Left lung (tissue), 10 donors: ENCODE results near the gene TICAM2. TPM values are rescaled to one million over a fixed set of nuclear protein-coding genes. Genes with fewer than 3 reads are reported as not detected.

Source experiments
- ATAC-seq: fragments of 200-7000 bp; cut with Tn5 transposase; one replicate; pipeline ENCODE4 v1.9.1; 2020; ENCODE audit warnings: moderate library complexity
- DNase-seq, 4 donors: peaks; one replicate each; pipeline ENCODE4 v3.0.0-alpha.2; 2013 to 2020
- H3K27ac ChIP-seq, 2 donors: fragments of 200-600 bp; sonication (generic) in 1 of 2; one replicate each; pipeline versions ENCODE4 v1.5.0 to v1.8.0; 2020 to 2021
- H3K27me3 ChIP-seq, 2 donors: fragments of 200-600 bp; sonication (generic) in 1 of 2; one replicate each; pipeline versions ENCODE4 v1.5.0 to v1.8.0; 2020 to 2021
- H3K36me3 ChIP-seq, 2 donors: fragments of 200-600 bp; sonication (generic) in 1 of 2; one replicate each; pipeline versions ENCODE4 v1.5.0 to v1.8.0; 2020 to 2021
- H3K4me1 ChIP-seq, 2 donors: fragments of 200-600 bp; one replicate each; pipeline ENCODE4 v1.8.0; 2021
- H3K4me3 ChIP-seq, 2 donors: fragments of 200-600 bp; sonication (generic) in 1 of 2; one replicate each; pipeline versions ENCODE4 v1.5.0 to v1.8.0; 2020 to 2021; ENCODE audit warnings: mild to moderate bottlenecking in 1 of 2
- H3K9me3 ChIP-seq, 2 donors: fragments of 200-600 bp; sonication (generic) in 1 of 2; one replicate each; pipeline versions ENCODE4 v1.5.0 to v1.8.0; 2020 to 2021
- CTCF ChIP-seq, 2 donors: fragments of 200-600 bp; sonication (generic) in 1 of 2; IDR thresholded peaks; one replicate each; pipeline versions ENCODE4 v1.5.0 to v1.8.0; 2021; ENCODE audit warnings: antibody characterized with exemption in 2 of 2
- intact Hi-C, 2 donors: fragments of 100-400 bp; cut with DNase I; formaldehyde crosslinking; loops; one replicate each; pipeline versions ENCODE4 v1.11.2 to v1.14.2; 2022
- polyA plus RNA-seq, 6 donors: library from polyadenylated mRNA; unstranded; fragments of 120-200 nt; gene quantifications; one replicate each; pipeline ENCODE4 v1.2.1, GENCODE V29; 2013; ENCODE audit not compliant: insufficient read length in 6 of 6
- total RNA-seq, 2 donors: library from RNA; stranded (reverse); fragmentation: NEBNext Ultra II Directional; extraction: Animal tissue kit (Norgen Biotek cat#: 25700); gene quantifications; one replicate each; pipeline ENCODE4 v1.2.1, GENCODE V29; 2021
- donor health status: DM: no; HTN: yes; CAD: no.
- donor health status: DM: no; HTN: no; CAD: no.

TICAM2 gene
- total and polyA plus RNA-seq, 8 donors: 3.2 to 8.6 (median 6.4) TPM

- H3K4me1 ChIP-seq: no peaks in the 10 kb centered on the region
- no peaks in the 10 kb centered on the region for H3K27me3 ChIP-seq
- DNase-seq (no peak), ATAC-seq (no peak)
- H3K9me3 ChIP-seq: no peaks in the 10 kb centered on the region
- intact Hi-C loops: no loop called here
- H3K4me3 ChIP-seq: no peak overlapping the region
- TF ChIP-seq CTCF (IDR thresholded peaks at IDR 0.05): no peak
- no peaks in the 10 kb centered on the region for H3K36me3 ChIP-seq
- H3K27ac ChIP-seq: no peak overlapping the region
These were observed 21.3 kb downstream of the TICAM2 start for GRCh38 chr5:115580941-115581340.

GRCh38 chr5:115579747-115580173, 22.5 kb downstream of the TICAM2 start:
- Histone ChIP-seq H3K27me3 (no peaks in the 10 kb centered on the region), H3K4me1 (no peaks in the 10 kb centered on the region), H3K36me3 (no peaks in the 10 kb centered on the region), H3K9me3 (no peaks in the 10 kb centered on the region), H3K4me3 (no peak overlapping the region), H3K27ac (no peak overlapping the region)
- intact Hi-C loops: no loop called here
- TF ChIP-seq CTCF (IDR thresholded peaks at IDR 0.05): no peak
- ATAC-seq (no peak), DNase-seq (no peak)

DNA sequence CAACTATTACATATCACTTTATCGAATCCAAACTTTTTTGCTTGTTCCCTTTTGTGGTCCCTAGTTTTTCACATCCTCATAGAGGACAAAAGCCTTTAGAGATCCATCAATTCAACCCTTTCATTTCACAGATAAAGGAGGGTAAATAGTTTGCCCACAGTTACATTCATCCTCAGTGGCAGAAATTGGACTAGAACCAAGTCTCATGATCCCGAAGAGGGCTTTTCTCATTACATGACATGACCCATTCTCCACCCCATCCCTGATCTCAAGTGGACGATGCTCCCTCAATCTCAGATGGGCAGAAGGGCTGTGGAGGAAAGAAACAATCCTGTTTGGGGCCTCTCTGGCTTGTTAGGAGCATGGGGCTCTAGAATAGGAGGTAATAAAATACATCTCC, 23.1 kb downstream of the TICAM2 start:
- Histone ChIP-seq H3K27ac (no peak overlapping the region), H3K4me1 (no peaks in the 10 kb centered on the region), H3K36me3 (no peaks in the 10 kb centered on the region), H3K9me3 (no peaks in the 10 kb centered on the region), H3K4me3 (no peak overlapping the region), H3K27me3 (no peaks in the 10 kb centered on the region)
- intact Hi-C loops: no loop called here
- DNase-seq: no peak
- ATAC-seq: no peak
- no peak for TF ChIP-seq CTCF (IDR thresholded peaks at IDR 0.05)

DNA sequence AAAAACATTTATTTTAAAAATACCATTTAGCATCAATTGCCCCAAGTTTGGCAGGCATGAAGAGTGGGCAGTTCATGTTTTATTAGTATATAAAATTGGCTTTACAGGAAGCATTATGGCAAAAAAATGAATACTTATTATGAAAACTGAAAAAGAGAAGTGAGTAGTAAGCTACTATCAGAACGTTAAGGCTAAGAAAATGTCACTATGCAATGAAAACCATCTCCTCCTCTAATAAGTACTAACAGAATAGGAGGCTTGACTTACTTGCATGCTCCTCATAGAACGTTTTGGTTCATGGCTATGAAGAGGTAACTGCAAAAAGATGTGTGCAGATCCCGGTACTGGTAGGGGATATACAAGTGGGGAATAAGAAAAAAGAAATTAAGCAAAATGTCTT, 23.6 kb downstream of the TICAM2 start:
- Histone ChIP-seq H3K27ac (no peak overlapping the region), H3K27me3 (no peaks in the 10 kb centered on the region), H3K4me3 (no peak overlapping the region), H3K4me1 (no peaks in the 10 kb centered on the region), H3K9me3 (no peaks in the 10 kb centered on the region), H3K36me3 (no peaks in the 10 kb centered on the region)
- intact Hi-C loops: no loop called here
- DNase-seq: no peak
- ATAC-seq: no peak
- TF ChIP-seq CTCF (IDR thresholded peaks at IDR 0.05): no peak

DNA sequence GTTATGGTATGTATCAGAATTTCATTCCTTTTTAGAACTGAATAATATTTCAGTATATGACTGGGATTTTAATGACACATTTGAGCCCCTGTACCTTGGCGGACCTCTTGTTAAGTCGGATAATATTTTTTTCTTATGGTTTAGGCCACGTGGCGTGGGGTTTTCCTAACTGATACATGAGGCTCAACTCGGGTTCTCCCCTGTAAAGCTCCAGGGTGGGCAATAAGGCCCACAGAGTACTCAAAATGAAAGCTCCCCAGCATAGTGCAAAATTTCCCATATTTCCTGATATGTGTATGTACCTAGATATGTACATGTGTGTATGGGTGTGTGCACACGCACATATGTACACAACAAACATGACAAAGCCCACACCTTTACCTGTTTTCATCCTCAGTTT, 24.5 kb downstream of the TICAM2 start:
- Histone ChIP-seq H3K4me3 (no peak overlapping the region), H3K27me3 (no peaks in the 10 kb centered on the region), H3K9me3 (no peaks in the 10 kb centered on the region), H3K4me1 (no peaks in the 10 kb centered on the region), H3K27ac (no peak overlapping the region), H3K36me3 (no peaks in the 10 kb centered on the region)
- intact Hi-C loops: no loop called here
- no peak for DNase-seq
- TF ChIP-seq CTCF (IDR thresholded peaks at IDR 0.05): no peak
- ATAC-seq: no peak
